Effector CD8-positive, alpha-beta T cell (primary cell): ENCODE data around the gene MRPL44.
"Not testable (repeated sequence)": the region's sequence is repeated elsewhere in the genome, so short reads cannot be mapped to it uniquely, and the experiment has no call there.

ENCODE experiments used
- DNase-seq: peaks from one replicate; lab custom pipeline; 2025; lab: John Stamatoyannopoulos, UW

The MRPL44 gene

GRCh38 chr2:223971731-223972130, 14.5 kb downstream of the MRPL44 start:
- no peak for DNase-seq

DNA sequence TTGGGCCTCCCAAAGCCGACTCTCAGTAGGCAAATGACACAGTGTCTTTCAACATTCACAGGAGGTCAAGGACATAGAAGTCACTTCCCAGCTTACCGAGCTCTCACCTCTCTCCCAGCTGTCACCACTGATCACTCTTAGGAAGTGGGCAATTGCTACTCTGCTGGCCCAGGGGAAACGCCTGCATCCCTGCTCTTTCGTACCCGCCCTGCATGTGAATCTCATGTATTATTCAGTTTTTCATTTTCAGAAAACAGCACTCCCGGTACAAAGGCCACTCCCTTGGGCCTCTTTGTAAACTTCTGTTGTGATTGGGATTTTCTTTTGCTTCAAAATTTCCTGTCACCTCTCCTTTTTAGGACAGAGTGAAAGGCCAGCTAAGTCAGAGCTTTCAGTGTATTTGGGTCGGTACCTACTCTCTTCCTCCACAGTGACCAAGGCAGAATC, 15.4 kb downstream of the MRPL44 start:
- DNase-seq, result no peak

DNA sequence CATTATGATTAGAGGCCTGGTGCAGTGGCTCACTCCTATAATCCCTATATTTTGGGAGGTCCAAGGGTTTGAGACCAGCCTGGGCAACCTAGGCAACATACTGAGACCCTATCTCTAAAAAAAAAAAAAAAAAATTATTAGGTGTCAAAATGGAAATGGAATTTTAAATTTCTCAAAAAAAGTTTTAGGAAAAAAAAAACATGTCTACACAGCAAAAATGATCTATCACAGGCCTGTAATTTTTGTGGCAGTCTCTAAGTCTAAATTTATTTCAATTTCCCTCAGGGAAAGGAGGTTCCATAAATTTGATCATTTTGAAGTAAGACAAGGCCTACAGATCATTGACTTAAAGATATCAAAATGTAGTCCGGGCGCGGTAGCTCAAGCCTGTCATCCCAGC, 16.3 kb downstream of the MRPL44 start:
- DNase-seq, result no peak

- DNase-seq, result no peak
Observed at GRCh38 chr2:223976635-223977226, 19.5 kb downstream of the MRPL44 start.

DNA sequence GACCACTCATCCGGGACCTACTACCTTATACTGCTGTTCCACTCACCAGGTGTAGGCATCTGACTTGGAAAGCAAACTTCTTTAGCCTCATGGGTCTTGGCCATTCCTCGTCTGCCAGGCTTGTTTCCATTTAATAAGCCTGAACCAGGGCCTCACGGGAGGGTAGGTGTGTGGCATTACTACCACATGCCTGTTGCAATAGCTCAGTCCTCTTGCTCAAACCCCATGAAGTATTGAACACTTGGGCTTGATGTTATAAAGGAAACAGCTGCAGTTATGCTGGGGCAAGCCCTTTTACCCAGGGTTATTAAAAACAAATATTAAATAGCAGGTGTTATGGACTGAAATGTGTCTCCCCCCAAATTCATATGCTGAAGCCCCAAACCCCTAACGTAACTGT, 21.2 kb downstream of the MRPL44 start:
- no peak for DNase-seq

- DNase-seq, result no peak
Observed at GRCh38 chr2:223979730-223980396, 22.6 kb downstream of the MRPL44 start.

DNA sequence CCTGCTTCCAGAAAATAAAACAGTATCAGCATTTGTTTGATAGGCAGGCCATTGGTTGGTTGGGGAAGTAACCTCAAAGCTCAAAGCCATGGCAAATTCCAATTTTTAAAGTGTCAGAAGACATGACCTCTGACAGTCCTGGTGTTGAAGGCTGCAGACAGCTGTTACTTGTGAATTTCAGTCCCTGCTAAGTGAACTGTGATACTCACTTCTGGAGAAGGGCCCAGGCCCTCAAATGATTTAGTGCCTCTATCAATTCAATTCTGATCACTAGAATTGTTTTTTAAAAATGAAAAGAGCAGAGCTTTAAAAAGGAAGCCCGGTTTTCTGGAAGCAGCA, 23.1 kb downstream of the MRPL44 start:
- no peak for DNase-seq

DNA sequence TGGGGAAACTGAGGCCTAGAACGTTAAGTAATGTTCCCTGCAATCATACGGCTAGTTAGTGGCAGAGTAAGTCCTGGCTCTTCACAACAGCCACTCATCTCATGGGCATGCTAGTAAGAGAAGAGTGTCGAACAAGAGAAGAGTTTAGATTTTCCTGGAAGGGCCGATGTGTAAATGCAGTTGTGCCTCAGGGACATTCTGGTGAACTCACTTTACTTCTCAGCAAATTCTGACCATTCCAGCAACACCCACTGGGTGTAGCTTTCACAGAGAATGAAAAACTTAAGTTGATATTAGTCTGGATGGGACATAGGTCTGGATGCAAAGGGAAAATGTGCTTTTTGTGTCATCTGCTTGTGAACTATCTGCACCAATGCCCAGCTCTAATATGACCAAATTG, 23.5 kb downstream of the MRPL44 start:
- DNase-seq, result no peak

DNA sequence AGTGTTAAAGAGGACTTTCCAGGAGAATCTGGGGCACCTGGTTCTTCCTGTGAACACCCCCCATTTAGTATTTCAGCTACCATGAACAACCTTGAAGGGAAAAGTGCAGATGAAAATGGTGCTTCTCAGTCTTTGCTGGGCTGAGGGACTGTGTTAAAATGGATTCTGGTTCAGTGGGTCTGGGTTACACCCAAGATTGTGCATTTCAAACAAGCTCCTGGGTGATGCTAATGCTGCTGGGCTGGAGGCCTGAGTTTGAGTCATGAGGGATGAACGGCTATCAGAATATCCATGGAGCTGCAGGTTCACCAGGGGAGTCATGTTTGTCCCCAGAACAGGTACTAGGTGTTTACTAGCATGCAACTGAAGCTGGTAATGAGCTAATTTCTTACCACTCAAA, 24.0 kb downstream of the MRPL44 start:
- DNase-seq, result no peak

- DNase-seq, result no peak
Observed at GRCh38 chr2:223989206-223989855, 32.1 kb downstream of the MRPL44 start.

GRCh38 chr2:223989856-223990232, 32.6 kb downstream of the MRPL44 start:
- no peak for DNase-seq

- DNase-seq, result no peak
Observed at GRCh38 chr2:223991611-223992010, 34.3 kb downstream of the MRPL44 start.

DNA sequence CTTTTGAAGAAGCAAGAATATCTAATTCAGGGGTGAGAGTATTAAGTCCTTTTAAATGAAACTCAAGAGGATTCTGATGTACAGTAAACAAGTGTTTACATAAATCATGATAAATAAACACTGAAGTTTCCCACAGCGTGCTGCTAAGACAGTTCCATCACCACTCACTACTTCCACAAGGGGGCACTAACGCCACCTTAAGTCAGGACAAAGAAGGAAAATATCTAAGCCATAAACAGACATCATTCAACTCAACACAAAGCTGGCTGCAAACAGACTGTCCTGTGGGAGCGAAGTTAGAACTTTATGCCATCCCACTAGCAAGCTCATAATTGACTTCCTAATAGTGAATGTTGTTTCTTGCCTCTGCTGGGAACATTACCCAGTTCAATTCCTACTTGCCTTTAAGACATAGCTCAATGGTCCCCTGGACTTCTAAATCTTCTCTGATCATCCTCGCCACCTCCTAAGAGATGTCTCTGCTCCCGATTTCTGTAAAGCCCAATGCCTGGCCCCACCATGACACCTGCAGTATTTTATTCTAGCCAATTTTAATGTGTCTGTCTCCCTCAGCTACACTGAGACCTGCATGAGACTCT, 36.5 kb downstream of the MRPL44 start:
- DNase-seq, result peak; percentile 33

GRCh38 chr2:223994562-223995162, 37.4 kb downstream of the MRPL44 start:
- DNase-seq, result no peak

- DNase-seq, result no peak
Observed at GRCh38 chr2:223995569-223995968, 38.3 kb downstream of the MRPL44 start.

DNA sequence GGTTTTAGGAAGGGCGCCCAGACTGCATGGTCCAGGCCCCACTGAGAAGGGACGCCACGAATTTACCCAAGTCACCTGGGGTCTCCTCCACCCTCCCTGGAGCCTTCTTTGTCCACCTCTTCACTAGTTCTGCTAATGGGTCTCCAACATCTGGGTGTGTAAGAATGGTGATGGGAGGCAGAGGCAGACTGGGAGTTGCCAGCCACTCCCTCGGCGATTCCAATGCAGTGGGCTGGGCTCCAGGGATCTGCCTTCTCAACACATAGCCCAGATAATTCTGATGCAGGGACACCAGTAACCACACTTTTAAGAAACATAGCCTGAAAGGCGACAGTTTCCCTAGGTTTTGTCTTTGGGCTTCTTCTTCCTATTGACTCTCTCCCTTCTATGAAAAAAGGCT, 39.1 kb downstream of the MRPL44 start:
- DNase-seq, result no peak

DNA sequence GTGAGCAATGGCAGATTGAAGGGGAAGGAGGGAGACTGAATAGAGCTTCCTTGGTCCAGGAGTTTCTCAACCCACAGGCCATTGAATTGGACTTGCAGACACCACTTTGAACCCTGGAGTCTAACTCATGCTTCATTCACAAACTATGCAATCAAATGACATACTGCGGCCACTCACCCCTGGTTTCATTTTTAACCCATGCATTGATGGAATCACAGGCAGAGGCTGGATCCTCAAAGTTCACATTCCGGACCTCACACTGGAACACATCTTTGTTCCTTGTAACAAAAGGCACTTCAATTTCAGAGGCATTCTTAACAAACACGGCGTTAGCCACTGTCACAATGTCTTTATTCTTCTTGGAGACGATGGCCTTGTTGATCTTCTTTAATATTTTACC, 40.7 kb downstream of the MRPL44 start:
- no peak for DNase-seq

GRCh38 chr2:223998948-223999347, 41.7 kb downstream of the MRPL44 start:
- DNase-seq, result no peak

DNA sequence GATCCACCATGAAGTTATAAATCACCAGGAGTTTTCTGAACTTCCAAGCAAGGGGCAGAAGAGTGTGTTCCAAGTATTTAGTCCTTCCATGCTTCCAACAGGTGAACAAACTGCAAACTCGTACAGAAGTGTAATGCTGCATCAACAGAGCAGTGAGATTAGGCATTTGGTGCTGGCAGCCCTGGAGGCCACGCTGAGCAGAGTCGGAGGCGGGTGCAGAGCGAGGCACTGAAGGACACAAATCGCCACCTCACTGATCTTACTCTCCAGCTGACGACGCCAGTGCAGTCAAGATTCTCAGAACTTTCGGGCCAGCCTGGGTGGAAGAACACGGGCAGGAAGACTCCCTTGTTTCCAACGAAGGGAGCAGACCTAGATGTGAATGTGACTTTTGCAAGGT, 42.6 kb downstream of the MRPL44 start:
- DNase-seq, result no peak

- not testable (repeated sequence) for DNase-seq
Observed at GRCh38 chr2:224000662-224001061, 43.4 kb downstream of the MRPL44 start.

DNA sequence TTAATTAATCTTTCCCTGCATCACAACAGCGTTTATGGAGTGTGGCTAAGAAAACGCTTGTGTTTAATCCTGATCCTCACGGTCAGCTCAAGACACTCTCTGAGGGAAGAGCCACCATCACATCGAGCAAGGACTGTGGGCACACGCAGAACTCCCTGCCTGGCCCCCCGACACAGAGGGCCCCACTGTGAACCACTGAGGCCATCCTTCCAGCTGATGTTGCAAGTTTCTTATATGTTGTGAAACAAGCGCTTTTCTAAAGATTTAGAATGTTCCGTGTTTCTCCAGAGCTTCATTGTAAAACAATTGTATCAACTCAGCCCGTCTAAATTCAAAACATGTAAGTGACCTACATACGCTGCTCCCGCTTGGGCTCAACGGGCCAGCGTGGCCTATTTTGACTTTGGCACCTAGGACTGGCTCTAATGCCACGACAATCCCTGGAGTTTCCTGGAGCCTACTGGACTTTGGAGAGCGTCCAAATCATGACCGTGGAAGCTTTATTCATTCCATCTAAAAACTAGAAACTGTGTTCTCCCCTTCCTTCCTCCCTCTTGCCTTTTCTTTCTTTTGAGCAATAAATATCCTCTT, 46.9 kb downstream of the MRPL44 start:
- no peak for DNase-seq

DNA sequence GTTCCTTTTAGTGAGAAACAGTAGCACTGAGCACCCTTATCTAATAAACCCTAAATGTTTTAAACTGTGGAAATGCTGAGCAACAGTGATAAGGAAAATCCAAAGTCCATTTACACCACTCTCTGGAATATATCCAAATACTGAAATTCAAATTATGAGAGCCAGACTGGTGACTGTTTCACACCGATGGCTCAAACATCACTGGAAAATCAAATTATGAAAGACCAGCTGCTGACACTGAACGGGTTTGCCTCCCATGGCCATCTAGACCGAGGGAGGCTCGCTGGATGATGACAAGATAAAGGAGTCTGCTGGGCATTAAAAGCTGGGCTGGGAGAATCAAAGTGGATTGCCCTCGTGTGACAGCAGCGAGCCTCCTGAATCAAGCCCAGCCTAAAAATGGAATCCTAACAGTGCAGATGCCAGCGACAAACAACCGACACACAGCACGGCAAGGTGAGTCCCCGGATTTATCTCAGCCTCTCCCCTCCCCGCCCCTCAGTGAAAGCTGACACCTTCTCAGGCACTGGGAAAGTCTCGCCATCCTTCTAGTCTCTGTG, 51.5 kb downstream of the MRPL44 start:
- DNase-seq, result no peak
